CD4-positive, alpha-beta T cell treated with Interleukin-2 at 100 ng/mL for 4 hours (primary cell): ENCODE data around the gene PRR35.
A peak's percentile ranks its signal among the peaks of the same experiment; 100 is the strongest.
"Not testable (repeated sequence)": the region's sequence is repeated elsewhere in the genome, so short reads cannot be mapped to it uniquely, and the experiment has no call there.

ENCODE experiments used
- DNase-seq: peaks from one replicate; pipeline ENCODE4 v3.0.0-alpha.2; 2020; ENCODE audit warnings: low spot score

Gene PRR35

DNA sequence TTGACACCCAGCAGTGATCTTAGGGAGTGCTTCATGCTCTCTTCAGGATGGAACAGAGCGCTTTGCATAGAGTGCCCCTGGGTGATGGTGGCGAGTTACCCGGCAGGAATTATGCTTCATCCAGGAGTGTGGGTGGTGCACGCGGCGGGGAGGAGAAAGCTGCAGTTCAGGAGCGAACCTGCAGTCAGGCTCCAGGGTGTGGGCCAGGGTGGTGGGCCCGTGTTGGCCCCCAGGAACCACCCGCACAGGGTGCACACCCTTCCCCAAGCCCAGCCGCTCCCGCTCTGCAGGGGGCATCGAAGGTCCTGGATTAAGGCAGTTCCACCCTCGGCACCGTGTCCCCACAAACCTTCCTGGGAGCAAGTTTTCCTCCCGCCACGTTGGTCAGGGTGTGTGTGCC lies 33.6 kb downstream of the PRR35 start:
- DNase-seq = no peak

DNA sequence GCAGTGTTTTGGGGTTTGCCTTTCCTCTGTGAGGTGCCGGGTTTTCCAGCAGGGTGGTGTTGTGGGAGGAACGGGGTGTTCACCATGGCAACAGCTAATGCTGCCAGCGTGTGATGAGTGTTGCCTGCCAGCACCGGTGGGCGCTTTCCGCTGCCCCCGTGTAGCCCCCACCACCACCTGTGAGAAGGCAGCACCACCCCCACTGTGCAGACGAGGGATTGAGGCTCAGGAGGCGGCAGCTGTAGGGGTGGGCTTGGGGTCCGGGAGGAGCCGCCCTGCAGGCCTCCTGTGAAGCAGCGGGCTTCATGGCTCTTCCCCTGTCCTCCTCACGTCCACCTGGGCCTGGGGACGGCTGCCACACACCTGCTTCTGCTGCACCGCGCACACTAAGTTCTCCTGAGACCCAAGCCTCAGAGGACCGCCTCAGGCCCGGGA lies 34.9 kb downstream of the PRR35 start:
- no peak for DNase-seq

- DNase-seq = no peak
Measured at GRCh38 chr16:595942-596735, 35.9 kb downstream of the PRR35 start.

DNA sequence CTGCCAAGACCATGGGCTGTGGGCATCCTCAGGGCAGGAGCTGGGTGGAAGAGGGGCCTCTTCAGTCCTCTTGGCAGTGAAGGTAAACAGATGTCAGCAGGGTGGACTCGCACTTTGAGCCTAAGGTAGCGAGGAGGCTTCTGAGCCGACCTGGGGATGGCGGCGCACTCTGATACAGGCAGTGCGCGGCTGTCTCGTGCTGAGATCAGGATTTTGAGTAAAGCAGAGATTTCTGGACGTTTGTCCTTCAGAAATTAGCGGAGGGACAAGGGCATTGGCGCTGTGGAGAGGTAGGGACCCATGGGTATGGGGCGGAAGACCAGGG lies 36.5 kb downstream of the PRR35 start:
- DNase-seq = no peak

GRCh38 chr16:597655-598054 lies 37.5 kb downstream of the PRR35 start:
- DNase-seq = not testable (repeated sequence)

DNA sequence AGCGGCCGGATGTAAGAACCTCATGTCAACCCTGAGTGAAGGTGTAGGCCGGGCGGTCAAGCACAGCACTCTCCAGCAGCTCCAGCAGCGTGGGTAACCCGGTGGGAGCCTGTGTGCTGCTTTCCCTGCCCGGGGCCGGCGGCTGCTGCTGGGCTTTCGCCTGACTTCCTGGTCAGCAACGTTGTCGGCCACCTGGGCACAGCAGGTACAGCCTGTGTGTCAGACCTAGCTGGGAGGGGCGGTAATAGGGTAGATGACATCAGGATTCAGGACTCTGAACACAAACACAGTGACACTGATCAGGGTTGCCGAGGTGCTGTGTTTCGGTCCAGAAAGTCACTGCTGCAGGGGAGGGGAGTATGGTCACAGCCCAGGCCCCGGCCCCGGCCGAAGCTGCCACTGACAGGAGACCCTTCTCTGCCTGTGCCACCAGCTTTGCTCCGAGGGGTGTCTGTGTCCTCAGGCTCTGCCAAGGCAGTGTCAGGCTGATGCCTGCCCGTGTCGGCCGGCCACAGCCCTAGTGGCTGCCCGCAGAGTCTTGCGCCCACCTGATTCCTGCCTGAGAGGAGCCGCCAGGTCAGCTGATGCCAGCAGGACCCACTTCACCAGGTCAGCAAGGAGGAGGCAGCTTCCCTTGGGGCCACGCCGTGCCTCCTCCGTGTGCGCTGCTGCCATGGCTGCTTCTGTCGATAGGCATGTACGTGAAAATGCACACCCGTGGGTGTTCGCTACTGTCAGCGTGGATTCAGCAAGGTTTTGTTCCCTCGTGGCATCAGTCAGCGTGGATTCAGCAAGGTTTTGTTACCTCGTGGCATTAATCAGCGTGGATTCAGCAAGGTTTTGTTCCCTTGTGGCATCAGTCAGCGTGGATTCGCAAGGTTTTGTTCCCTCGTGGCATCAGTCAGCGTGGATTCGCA lies 38.9 kb downstream of the PRR35 start:
- no peak for DNase-seq

GRCh38 chr16:600781-601180 lies 40.6 kb downstream of the PRR35 start:
- DNase-seq = no peak

- DNase-seq = no peak
Measured at GRCh38 chr16:603933-604332, 43.7 kb downstream of the PRR35 start.

- DNase-seq = no peak
Measured at GRCh38 chr16:606656-607307, 46.6 kb downstream of the PRR35 start.

DNA sequence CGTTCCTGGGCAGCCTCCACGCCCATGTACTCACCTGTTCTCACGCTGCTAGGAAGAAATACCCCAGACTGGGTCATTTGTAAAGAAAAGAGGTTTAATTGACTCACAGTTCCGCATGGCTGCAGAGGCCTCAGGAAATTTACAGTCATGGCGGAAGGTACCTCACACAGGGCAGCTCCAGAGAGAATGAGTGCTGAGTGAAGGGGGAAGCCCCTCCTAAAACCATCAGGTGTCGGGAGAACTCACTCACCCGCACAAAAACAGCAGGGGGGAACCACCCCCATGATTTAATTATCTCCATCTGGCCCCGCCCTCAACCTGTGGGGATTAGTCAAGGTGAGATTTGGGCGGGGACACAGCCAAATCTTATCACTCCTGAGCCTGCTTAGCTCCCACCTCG lies 47.8 kb downstream of the PRR35 start:
- DNase-seq = no peak

DNA sequence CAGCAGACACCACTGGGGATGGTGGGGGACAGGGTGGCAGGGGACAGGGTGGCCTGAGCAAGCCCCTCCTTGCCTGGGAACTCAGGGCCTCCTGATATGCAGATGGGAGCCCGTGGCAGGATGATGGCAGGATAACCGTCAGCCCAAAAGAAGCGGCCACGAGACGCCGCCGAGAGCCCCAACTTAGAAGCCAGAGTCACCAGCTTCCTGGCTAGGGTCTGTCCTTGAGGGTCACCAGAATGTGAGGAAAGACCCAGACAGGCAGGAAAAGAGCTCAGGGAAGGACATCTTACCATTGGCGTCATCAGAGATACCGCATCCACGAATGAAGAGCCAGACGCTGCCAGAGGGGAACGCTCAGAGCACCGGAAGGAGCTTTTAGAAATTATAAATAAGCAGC lies 49.1 kb downstream of the PRR35 start:
- no peak for DNase-seq

- no peak for DNase-seq
Measured at GRCh38 chr16:609984-610383, 49.8 kb downstream of the PRR35 start.

DNA sequence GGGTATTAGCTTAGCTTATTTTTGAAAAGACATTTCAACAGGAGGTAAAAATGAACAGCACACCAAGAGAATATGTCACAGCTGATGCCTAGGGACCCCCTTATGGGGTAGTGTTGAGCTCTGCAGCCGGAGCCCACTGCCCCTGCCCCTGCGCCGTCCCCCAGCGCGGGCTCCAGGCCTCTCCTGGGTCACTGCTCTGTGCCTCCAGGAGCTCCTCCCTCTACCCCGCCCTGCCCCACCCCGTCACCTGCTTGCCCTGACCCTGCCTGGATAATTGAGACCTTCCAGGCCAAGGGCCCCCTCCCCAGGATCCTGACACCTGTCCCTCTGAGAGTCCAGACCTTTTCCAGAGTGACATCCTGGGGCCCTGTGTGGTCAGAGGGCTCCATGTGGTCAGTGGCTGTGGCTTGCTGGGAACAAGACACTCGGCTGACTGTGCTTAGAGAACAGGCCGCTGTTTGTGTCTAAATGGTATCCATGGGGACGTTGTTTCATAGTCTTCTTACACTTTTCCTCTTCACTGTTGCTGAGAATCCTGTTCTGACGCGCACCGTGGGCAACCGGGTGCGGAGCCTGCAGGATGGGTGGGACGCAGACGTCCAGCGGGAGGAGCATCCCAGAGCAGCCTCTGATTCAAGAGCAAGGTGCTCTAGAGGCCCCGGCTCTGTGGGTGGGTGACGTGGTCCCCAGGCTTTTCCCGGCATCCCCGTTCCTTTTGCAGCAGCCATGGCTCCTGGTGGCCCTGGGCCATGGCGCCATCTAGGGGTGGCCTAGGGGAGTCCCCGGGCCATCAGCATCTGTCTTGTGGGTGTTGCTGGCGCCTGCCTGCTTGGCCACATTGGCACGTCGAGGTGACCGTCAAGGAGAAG lies 50.6 kb downstream of the PRR35 start:
- peak; percentile 56 for DNase-seq

DNA sequence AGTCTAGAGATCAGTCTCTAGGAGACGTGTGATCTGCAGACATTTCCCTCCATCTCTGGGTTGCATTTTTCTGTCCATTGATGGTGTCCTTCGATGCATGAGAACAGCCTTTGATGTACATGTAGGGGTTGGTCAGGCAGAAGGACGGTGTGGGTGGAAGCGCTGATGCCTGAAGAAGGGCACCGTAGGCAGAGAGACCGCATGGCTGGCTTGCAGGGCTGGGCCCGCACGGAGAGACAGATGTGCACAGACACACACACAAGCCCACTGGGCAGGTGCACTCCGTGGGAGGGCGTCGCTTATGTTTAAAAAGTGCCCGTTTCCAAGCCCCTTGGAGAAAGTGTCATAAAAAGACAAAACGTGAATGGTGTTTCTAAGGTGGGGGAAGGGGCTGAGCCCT lies 54.9 kb downstream of the PRR35 start:
- no peak for DNase-seq
